ENCODE measurements around the gene OSBP2.

Gene OSBP2

DNA sequence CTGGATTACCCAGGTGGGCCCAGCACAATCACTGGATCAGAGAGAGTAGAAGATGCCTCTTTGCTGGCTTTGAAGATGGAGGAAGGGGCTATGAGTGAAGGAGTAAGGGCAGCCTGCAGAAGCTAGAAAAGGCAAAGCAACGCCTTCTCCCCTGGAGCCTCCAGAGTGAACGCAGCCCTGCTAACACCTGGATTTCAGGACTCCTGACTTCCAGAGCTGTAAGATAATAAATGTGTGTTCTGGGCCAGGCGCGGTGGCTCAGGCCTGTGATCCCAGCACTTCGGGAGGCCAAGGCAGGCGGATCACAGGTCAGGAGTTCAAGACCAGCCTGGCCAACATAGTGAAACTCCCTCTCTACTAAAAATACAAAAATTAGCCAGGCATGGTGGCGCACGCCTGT, 171.5 kb downstream of the OSBP2 start:
- Histone ChIP-seq H3K9ac (ENCODE audit: low read length) (no peak overlapping the region), H3K4me3 (ENCODE audit: low read depth, low read length, poor library complexity, severe bottlenecking) (no peak overlapping the region), H3F3A (ENCODE audit: insufficient read depth, low read length) (no peaks in the 10 kb centered on the region), H3K9me3 (ENCODE audit: low read length) (no peaks in the 10 kb centered on the region), H3K27ac (ENCODE audit: low read depth, low read length, poor library complexity, severe bottlenecking) (no peak overlapping the region), H3K4me2 (ENCODE audit: low read length) (no peak overlapping the region), H3K36me3 (ENCODE audit: insufficient read depth, low read length) (no peaks in the 10 kb centered on the region), H2AFZ (ENCODE audit: low read length) (no peak overlapping the region), H3K27me3 (ENCODE audit: insufficient read depth, low read length) (no peaks in the 10 kb centered on the region), H3K9me2 (ENCODE audit: low read depth, low read length) (no peaks in the 10 kb centered on the region), H3K79me2 (ENCODE audit: insufficient read depth, low read length) (no peaks in the 10 kb centered on the region), H3K4me1 (ENCODE audit: insufficient read depth, low read length, severe bottlenecking) (no peaks in the 10 kb centered on the region), H4K20me1 (ENCODE audit: insufficient read depth, low read length) (no peaks in the 10 kb centered on the region)
- TF ChIP-seq, protein P1, sequence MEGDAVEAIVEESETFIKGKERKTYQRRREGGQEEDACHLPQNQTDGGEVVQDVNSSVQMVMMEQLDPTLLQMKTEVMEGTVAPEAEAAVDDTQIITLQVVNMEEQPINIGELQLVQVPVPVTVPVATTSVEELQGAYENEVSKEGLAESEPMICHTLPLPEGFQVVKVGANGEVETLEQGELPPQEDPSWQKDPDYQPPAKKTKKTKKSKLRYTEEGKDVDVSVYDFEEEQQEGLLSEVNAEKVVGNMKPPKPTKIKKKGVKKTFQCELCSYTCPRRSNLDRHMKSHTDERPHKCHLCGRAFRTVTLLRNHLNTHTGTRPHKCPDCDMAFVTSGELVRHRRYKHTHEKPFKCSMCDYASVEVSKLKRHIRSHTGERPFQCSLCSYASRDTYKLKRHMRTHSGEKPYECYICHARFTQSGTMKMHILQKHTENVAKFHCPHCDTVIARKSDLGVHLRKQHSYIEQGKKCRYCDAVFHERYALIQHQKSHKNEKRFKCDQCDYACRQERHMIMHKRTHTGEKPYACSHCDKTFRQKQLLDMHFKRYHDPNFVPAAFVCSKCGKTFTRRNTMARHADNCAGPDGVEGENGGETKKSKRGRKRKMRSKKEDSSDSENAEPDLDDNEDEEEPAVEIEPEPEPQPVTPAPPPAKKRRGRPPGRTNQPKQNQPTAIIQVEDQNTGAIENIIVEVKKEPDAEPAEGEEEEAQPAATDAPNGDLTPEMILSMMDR (IDR thresholded peaks at IDR 0.05; ENCODE audit: low read length): no peak
- no peak for TF ChIP-seq EZH2 (IDR thresholded peaks at IDR 0.05; ENCODE audit: borderline replicate concordance, low read length)

DNA sequence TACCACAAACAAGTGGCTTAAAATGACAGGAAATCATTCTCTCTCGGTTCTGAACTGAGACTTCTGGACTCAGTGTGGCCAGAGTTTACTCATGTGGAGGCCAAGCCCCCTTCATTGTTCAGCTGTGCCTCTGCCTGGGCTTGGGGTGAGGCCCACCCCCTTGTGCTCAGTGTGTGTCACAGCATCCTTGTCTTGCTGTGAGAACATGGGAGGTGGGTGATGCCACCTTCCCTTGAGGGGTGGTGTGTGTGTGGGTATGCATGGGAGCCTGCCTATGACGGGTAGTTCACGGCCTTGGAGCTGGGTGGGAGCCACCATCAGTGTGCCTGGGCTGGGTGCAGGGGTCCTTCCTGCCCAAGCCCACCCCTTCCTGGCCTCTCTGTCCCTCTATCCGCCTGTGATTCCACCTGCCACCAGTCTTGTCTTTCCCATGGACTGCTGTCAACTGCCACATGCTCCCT, 172.2 kb downstream of the OSBP2 start:
- TF ChIP-seq, protein P1 (IDR thresholded peaks at IDR 0.05; ENCODE audit: low read length): peak; percentile 8; the same call in 1 of the 2 replicates
- TF ChIP-seq EZH2 (IDR thresholded peaks at IDR 0.05; ENCODE audit: borderline replicate concordance, low read length): no peak
- Histone ChIP-seq H3K4me1 (ENCODE audit: insufficient read depth, low read length, severe bottlenecking) (no peaks in the 10 kb centered on the region), H3K36me3 (ENCODE audit: insufficient read depth, low read length) (no peaks in the 10 kb centered on the region), H4K20me1 (ENCODE audit: insufficient read depth, low read length) (no peaks in the 10 kb centered on the region), H3K4me3 (ENCODE audit: low read depth, low read length, poor library complexity, severe bottlenecking) (no peak overlapping the region), H3K4me2 (ENCODE audit: low read length) (no peak overlapping the region), H2AFZ (ENCODE audit: low read length) (no peak overlapping the region), H3F3A (ENCODE audit: insufficient read depth, low read length) (no peaks in the 10 kb centered on the region), H3K9ac (ENCODE audit: low read length) (no peak overlapping the region), H3K9me3 (ENCODE audit: low read length) (no peaks in the 10 kb centered on the region), H3K79me2 (ENCODE audit: insufficient read depth, low read length) (no peaks in the 10 kb centered on the region), H3K9me2 (ENCODE audit: low read depth, low read length) (no peaks in the 10 kb centered on the region), H3K27me3 (ENCODE audit: insufficient read depth, low read length) (no peaks in the 10 kb centered on the region), H3K27ac (ENCODE audit: low read depth, low read length, poor library complexity, severe bottlenecking) (no peak overlapping the region)

DNA sequence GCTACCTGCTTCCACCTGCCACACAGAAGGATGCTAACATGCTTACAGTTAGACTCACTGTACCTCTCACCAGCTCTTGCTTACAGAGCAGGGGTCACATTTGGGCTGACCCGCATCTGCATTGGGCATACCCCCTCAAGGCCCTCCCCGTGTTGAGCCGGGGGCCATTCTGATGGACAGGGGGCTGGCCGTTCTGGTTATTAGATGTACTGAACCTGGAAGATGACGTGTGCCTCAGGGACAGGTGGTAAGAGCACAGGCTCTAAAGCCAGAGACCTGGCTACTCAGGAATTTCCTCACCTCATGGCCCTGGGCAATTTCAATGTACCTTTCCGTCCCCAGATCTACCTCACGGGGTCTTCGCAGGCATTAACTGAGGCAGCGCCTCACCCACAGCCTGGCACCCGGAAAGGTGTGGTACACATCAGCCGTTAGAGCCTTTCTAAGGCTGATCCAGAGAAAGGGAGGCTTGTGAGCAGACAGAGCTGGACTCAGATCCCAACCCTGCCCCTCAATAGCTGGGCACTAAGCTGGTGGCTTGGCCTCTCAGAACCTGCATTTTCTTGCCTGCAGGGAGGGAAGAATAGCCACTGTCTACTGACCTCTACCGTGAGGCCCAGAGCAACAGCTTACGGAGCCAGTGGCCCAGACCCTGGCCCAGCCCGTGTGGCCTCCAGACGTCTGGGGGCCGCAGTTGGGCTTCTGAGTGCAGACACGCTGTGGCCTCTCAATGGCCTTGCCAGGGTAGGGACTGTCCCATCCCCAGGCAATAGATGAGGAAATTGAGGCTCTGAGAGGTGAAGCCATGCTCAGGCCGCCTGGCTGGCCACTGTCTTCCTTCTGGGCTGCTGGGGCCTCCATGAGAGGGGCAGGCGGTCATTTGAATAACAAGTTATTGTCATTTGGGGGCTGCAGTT, 173.3 kb downstream of the OSBP2 start:
- Histone ChIP-seq H4K20me1 (ENCODE audit: insufficient read depth, low read length) (no peaks in the 10 kb centered on the region), H3K4me2 (ENCODE audit: low read length) (no peak overlapping the region), H3K27ac (ENCODE audit: low read depth, low read length, poor library complexity, severe bottlenecking) (no peak overlapping the region), H3K79me2 (ENCODE audit: insufficient read depth, low read length) (no peaks in the 10 kb centered on the region), H3K4me1 (ENCODE audit: insufficient read depth, low read length, severe bottlenecking) (no peaks in the 10 kb centered on the region), H3K9ac (ENCODE audit: low read length) (no peak overlapping the region), H3K4me3 (ENCODE audit: low read depth, low read length, poor library complexity, severe bottlenecking) (no peak overlapping the region), H3K36me3 (ENCODE audit: insufficient read depth, low read length) (no peaks in the 10 kb centered on the region), H3F3A (ENCODE audit: insufficient read depth, low read length) (no peaks in the 10 kb centered on the region), H2AFZ (ENCODE audit: low read length) (no peak overlapping the region), H3K27me3 (ENCODE audit: insufficient read depth, low read length) (no peaks in the 10 kb centered on the region; the same call in 1 of the 2 replicates), H3K9me3 (ENCODE audit: low read length) (no peaks in the 10 kb centered on the region), H3K9me2 (ENCODE audit: low read depth, low read length) (no peaks in the 10 kb centered on the region)
- TF ChIP-seq, protein P1 (IDR thresholded peaks at IDR 0.05; ENCODE audit: low read length): no peak
- TF ChIP-seq EZH2 (IDR thresholded peaks at IDR 0.05; ENCODE audit: borderline replicate concordance, low read length): no peak

All from OCI-LY1 (cell line).